H9 (cell line): Measurements from ENCODE around the gene NDC80. TPM values are rescaled to one million over a fixed set of nuclear protein-coding genes. Genes with fewer than 3 reads are reported as not detected.

Experiments used
- DNase-seq: peaks from one replicate; pipeline ENCODE4 v3.0.0-alpha.2; 2017
- H2AFZ ChIP-seq: one replicate; pipeline ENCODE4 v1.6.1; 2013; ENCODE audit warnings: mild to moderate bottlenecking, low read length, control low read depth, moderate library complexity
- H2AK5ac ChIP-seq: 2 replicates; pipeline ENCODE4 v1.6.1; 2013; ENCODE audit warnings: low read length, control low read depth, mixed read lengths; ENCODE audit not compliant: insufficient read length
- H2BK120ac ChIP-seq: one replicate; pipeline ENCODE4 v1.6.1; 2013; ENCODE audit warnings: low read depth, mild to moderate bottlenecking, low read length, control low read depth, inconsistent platforms; ENCODE audit not compliant: poor library complexity, severe bottlenecking
- H2BK12ac ChIP-seq: 2 replicates; pipeline ENCODE4 v1.6.1; 2013; ENCODE audit warnings: low read length, control low read depth, mixed read lengths, low read depth; ENCODE audit not compliant: insufficient read length
- H2BK15ac ChIP-seq: 2 replicates; pipeline ENCODE4 v1.6.1; 2013; ENCODE audit warnings: low read depth, low read length, control low read depth
- H2BK20ac ChIP-seq: one replicate; pipeline ENCODE4 v1.6.1; 2013; ENCODE audit warnings: low read depth, mild to moderate bottlenecking, low read length, control low read depth, inconsistent platforms; ENCODE audit not compliant: poor library complexity, severe bottlenecking
- H2BK5ac ChIP-seq: 2 replicates; pipeline ENCODE4 v1.6.1; 2013; ENCODE audit warnings: low read length, control low read depth, mixed read lengths; ENCODE audit not compliant: insufficient read length
- H3K14ac ChIP-seq: 2 replicates; pipeline ENCODE4 v1.6.1; 2013; ENCODE audit warnings: low read length, control low read depth; ENCODE audit not compliant: insufficient read depth
- H3K18ac ChIP-seq: 2 replicates; pipeline ENCODE4 v1.6.1; 2013; ENCODE audit warnings: low read depth, mild to moderate bottlenecking, mixed read lengths, low read length, control low read depth; ENCODE audit not compliant: insufficient read length
- H3K23ac ChIP-seq: 2 replicates; pipeline ENCODE4 v1.6.1; 2013; ENCODE audit warnings: low read length, control low read depth, mixed read lengths, low read depth; ENCODE audit not compliant: insufficient read length
- H3K23me2 ChIP-seq: 2 replicates; pipeline ENCODE4 v1.6.1; 2013; ENCODE audit warnings: low read depth, mild to moderate bottlenecking, mixed read lengths, low read length, control low read depth; ENCODE audit not compliant: insufficient read length, poor library complexity, severe bottlenecking
- H3K27ac ChIP-seq: 2 replicates; pipeline ENCODE4 v1.5.1; 2013; ENCODE audit warnings: low read length, control low read depth, mixed read lengths, low read depth; ENCODE audit not compliant: insufficient read length
- H3K27me3 ChIP-seq: 2 replicates; pipeline ENCODE4 v1.6.1; 2013; ENCODE audit warnings: low read length, control low read depth, inconsistent platforms; ENCODE audit not compliant: insufficient read depth
- H3K4ac ChIP-seq: 2 replicates; pipeline ENCODE4 v1.6.1; 2013; ENCODE audit warnings: low read depth, mild to moderate bottlenecking, control low read depth, inconsistent platforms, low read length, moderate library complexity
- H3K4me1 ChIP-seq: 2 replicates; pipeline ENCODE4 v1.6.1; 2013; ENCODE audit warnings: low read length, control low read depth, inconsistent platforms; ENCODE audit not compliant: insufficient read depth
- H3K4me2 ChIP-seq: 2 replicates; pipeline ENCODE4 v1.6.1; 2013; ENCODE audit warnings: low read length, control low read depth, mixed read lengths; ENCODE audit not compliant: insufficient read length, insufficient read depth
- H3K56ac ChIP-seq: 2 replicates; pipeline ENCODE4 v1.6.1; 2013; ENCODE audit warnings: low read depth, mild to moderate bottlenecking, mixed read lengths, low read length, control low read depth; ENCODE audit not compliant: insufficient read length
- H3K79me1 ChIP-seq: 2 replicates; pipeline ENCODE4 v1.6.1; 2013; ENCODE audit warnings: low read depth, mild to moderate bottlenecking, moderate library complexity, low read length, control low read depth, inconsistent platforms; ENCODE audit not compliant: insufficient read depth, poor library complexity, severe bottlenecking
- H3K79me2 ChIP-seq: 2 replicates; pipeline ENCODE4 v1.6.1; 2013; ENCODE audit warnings: low read length, control low read depth, inconsistent platforms; ENCODE audit not compliant: insufficient read depth
- H3K9ac ChIP-seq: 2 replicates; pipeline ENCODE4 v1.6.1; 2013; ENCODE audit warnings: low read length, control low read depth, mixed read lengths; ENCODE audit not compliant: insufficient read length; ENCODE audit errors: extremely low read depth
- H3K9me3 ChIP-seq: one replicate; pipeline ENCODE4 v1.6.1; 2013; ENCODE audit warnings: low read depth, low read length, inconsistent platforms; ENCODE audit not compliant: control insufficient read depth
- H3T11ph ChIP-seq: one replicate; pipeline ENCODE4 v1.6.1; 2013; ENCODE audit warnings: mild to moderate bottlenecking, low read length, control low read depth, inconsistent platforms
- H4K20me1 ChIP-seq: one replicate; pipeline ENCODE4 v1.6.1; 2013; ENCODE audit not compliant: control insufficient read depth, insufficient read length, insufficient read depth
- H4K5ac ChIP-seq: 2 replicates; pipeline ENCODE4 v1.6.1; 2013; ENCODE audit warnings: low read depth, mild to moderate bottlenecking, mixed read lengths, low read length, control low read depth; ENCODE audit not compliant: insufficient read length
- H4K8ac ChIP-seq: replicated peaks from 2 replicates; pipeline ENCODE4 v1.6.1; 2013; ENCODE audit warnings: low read length, control low read depth, mixed read lengths, low read depth; ENCODE audit not compliant: insufficient read length
- H4K91ac ChIP-seq: 2 replicates; pipeline ENCODE4 v1.6.1; 2013; ENCODE audit warnings: low read depth, mild to moderate bottlenecking, moderate library complexity, mixed read lengths, low read length, control low read depth; ENCODE audit not compliant: insufficient read length
- H3K27ac Mint-ChIP-seq, 3 experiments: 2 replicates in 2 of 3; 3 replicates in 1 of 3; pipeline ENCODE4 v1.8.0; 2020 to 2021; ENCODE audit warnings: mixed read lengths in 3 of 3, mild to moderate bottlenecking in 1 of 3, moderate library complexity in 1 of 3
- H3K27me3 Mint-ChIP-seq: 2 replicates; pipeline ENCODE4 v1.8.0; 2021; ENCODE audit warnings: low read depth, mild to moderate bottlenecking, moderate library complexity, mixed read lengths
- H3K36me3 Mint-ChIP-seq, 3 experiments: 2 replicates in 2 of 3; 3 replicates in 1 of 3; pipeline ENCODE4 v1.8.0; 2020 to 2021; ENCODE audit warnings: low read depth in 3 of 3, mixed read lengths in 3 of 3; ENCODE audit not compliant: insufficient read depth in 1 of 3
- H3K4me1 Mint-ChIP-seq, 2 experiments: 2 replicates each; pipeline ENCODE4 v1.8.0; 2020; ENCODE audit warnings: mixed read lengths in 2 of 2
- H3K4me3 Mint-ChIP-seq, 2 experiments: 2 replicates in 1 of 2; 3 replicates in 1 of 2; pipeline ENCODE4 v1.8.0; 2020 to 2021; ENCODE audit warnings: mild to moderate bottlenecking in 2 of 2, mixed read lengths in 2 of 2, moderate library complexity in 1 of 2
- H3K9me3 Mint-ChIP-seq, 2 experiments: 2 replicates in 1 of 2; 3 replicates in 1 of 2; pipeline ENCODE4 v1.8.0; 2020; ENCODE audit warnings: mild to moderate bottlenecking in 2 of 2, mixed read lengths in 2 of 2, moderate library complexity in 1 of 2
- WGBS: extraction: QIAGEN DNeasy Blood & Tissue Kit; methylation state at CpG from one replicate; pipeline ENCODE4 v1.1.7; 2013; ENCODE audit warnings: missing lambda C conversion rate, low lambda C conversion rate, mixed read lengths; ENCODE audit not compliant: insufficient read length; ENCODE audit errors: extremely low coverage; 5-methylcytosine and 5-hydroxymethylcytosine counted together
- total RNA-seq: library from RNA; stranded (reverse); gene quantifications from 2 replicates; pipeline ENCODE4 v1.2.1, GENCODE V29; 2021
- TF ChIP-seq, protein P1 (sequence below): fragments of 200-600 bp; sonication (generic); conservative IDR thresholded peaks from 3 replicates; pipeline ENCODE4 v1.8.0; 2021; ENCODE audit warnings: antibody characterized with exemption, mild to moderate bottlenecking

NDC80 gene
- total RNA-seq, 1 experiment from 2014 or later: 39.5 TPM

DNA sequence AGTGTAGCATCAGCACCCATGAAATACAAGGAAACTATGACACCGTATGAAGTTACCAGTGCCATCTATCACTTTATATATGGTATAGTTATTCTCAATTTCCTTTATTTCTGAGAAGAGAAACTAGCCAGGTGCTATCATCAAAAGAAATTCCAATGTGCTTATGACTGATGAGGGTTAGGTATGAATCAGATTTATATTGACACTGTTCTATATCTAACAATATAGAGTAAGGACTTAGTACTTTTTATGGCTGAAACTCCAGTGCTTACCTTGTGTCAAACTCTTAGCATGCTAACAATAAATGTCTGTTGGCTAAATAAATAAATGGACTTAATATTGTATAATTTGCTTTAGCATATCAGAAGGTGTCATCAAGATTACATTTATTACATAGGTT lies 7.0 kb upstream of the NDC80 start:
- H3K79me2 ChIP-seq: peaks cover 1% of the 10 kb centered on the region; the same call in 1 of the 2 replicates
- H2BK120ac ChIP-seq: no peak overlapping the region
- no peaks in the 10 kb centered on the region for H3K27me3 Mint-ChIP-seq
- no peak overlapping the region for H3K4me3 Mint-ChIP-seq
- H3K4me1 Mint-ChIP-seq: peaks cover 6% of the 10 kb centered on the region in 2 experiments
- no peak overlapping the region for H2AFZ ChIP-seq
- no peaks in the 10 kb centered on the region for H4K20me1 ChIP-seq
- no peak overlapping the region for H3K4ac ChIP-seq
- H4K5ac ChIP-seq: no peak overlapping the region
- no peaks in the 10 kb centered on the region for H3K27me3 ChIP-seq
- no peak overlapping the region for H3K27ac ChIP-seq
- no peak for DNase-seq
- no peak overlapping the region for H3K4me2 ChIP-seq
- H3K9me3 Mint-ChIP-seq: no peaks in the 10 kb centered on the region
- H4K91ac ChIP-seq: no peak overlapping the region
- H2BK5ac ChIP-seq: no peak overlapping the region
- TF ChIP-seq, protein P1, sequence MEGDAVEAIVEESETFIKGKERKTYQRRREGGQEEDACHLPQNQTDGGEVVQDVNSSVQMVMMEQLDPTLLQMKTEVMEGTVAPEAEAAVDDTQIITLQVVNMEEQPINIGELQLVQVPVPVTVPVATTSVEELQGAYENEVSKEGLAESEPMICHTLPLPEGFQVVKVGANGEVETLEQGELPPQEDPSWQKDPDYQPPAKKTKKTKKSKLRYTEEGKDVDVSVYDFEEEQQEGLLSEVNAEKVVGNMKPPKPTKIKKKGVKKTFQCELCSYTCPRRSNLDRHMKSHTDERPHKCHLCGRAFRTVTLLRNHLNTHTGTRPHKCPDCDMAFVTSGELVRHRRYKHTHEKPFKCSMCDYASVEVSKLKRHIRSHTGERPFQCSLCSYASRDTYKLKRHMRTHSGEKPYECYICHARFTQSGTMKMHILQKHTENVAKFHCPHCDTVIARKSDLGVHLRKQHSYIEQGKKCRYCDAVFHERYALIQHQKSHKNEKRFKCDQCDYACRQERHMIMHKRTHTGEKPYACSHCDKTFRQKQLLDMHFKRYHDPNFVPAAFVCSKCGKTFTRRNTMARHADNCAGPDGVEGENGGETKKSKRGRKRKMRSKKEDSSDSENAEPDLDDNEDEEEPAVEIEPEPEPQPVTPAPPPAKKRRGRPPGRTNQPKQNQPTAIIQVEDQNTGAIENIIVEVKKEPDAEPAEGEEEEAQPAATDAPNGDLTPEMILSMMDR: no peak
- H3T11ph ChIP-seq: no peak overlapping the region
- H3K9me3 ChIP-seq: no peaks in the 10 kb centered on the region
- no peak overlapping the region for H3K27ac Mint-ChIP-seq
- no peak overlapping the region for H3K56ac ChIP-seq
- H3K4me1 ChIP-seq: no peaks in the 10 kb centered on the region
- H3K14ac ChIP-seq: no peak overlapping the region
- no peak overlapping the region for H3K18ac ChIP-seq
- no peaks in the 10 kb centered on the region for H3K23me2 ChIP-seq
- no peak overlapping the region for H4K8ac ChIP-seq
- no peak overlapping the region for H2BK15ac ChIP-seq
- WGBS: no CpG with 5 or more reads among the region's 1 CpG
- H3K23ac ChIP-seq: no peak overlapping the region
- H2AK5ac ChIP-seq: no peak overlapping the region
- no peak overlapping the region for H2BK12ac ChIP-seq
- peaks cover 2 to 32% (median 19%) of the 10 kb centered on the region in 3 experiments; a peak in 5 of 7 replicates for H3K36me3 Mint-ChIP-seq
- H2BK20ac ChIP-seq: no peak overlapping the region
- no peaks in the 10 kb centered on the region for H3K79me1 ChIP-seq
- H3K9ac ChIP-seq: no peak overlapping the region
